SU-DHL-6 (cell line): ENCODE measurements around the gene COMT.

Experiments
- H2AFZ ChIP-seq: fragments of 200-600 bp; sonication (generic); 2 replicates; pipeline ENCODE4 v1.6.1; 2014; ENCODE audit warnings: low read depth, mild to moderate bottlenecking, moderate library complexity, mixed read lengths, antibody characterized with exemption, low read length; ENCODE audit not compliant: severe bottlenecking
- H3F3A ChIP-seq: fragments of 200-600 bp; shearing (Covaris generic); 2 replicates; pipeline ENCODE4 v1.6.0; 2016; ENCODE audit warnings: antibody characterized with exemption, mild to moderate bottlenecking; ENCODE audit not compliant: insufficient read depth
- H3K27ac ChIP-seq: fragments of 200-600 bp; sonication (generic); 2 replicates; pipeline ENCODE4 v1.5.1; 2016; ENCODE audit warnings: low read depth, mild to moderate bottlenecking, low read length, moderate library complexity, mixed read lengths
- H3K27me3 ChIP-seq: fragments of 200-600 bp; sonication (generic), shearing (Covaris generic); 2 replicates; pipeline ENCODE4 v1.6.0; 2014; ENCODE audit warnings: mild to moderate bottlenecking, low read length
- H3K36me3 ChIP-seq: fragments of 200-600 bp; sonication (generic); 2 replicates; pipeline ENCODE4 v1.6.1; 2014; ENCODE audit warnings: mild to moderate bottlenecking, low read length, mixed read lengths
- H3K4me2 ChIP-seq: fragments of 300-600, 200-600 bp; shearing (Covaris generic), sonication (generic); 2 replicates; pipeline ENCODE4 v1.6.0; 2014; ENCODE audit warnings: low read length, low read depth, mild to moderate bottlenecking; ENCODE audit not compliant: poor library complexity, severe bottlenecking
- H3K4me3 ChIP-seq: fragments of 200-600 bp; sonication (generic); 2 replicates; pipeline ENCODE4 v1.5.1; 2014; ENCODE audit warnings: antibody characterized with exemption, low read length, mild to moderate bottlenecking, mixed read lengths; ENCODE audit not compliant: insufficient read depth, poor library complexity, severe bottlenecking
- H3K79me2 ChIP-seq: fragments of 200-600 bp; sonication (generic); 2 replicates; pipeline ENCODE4 v1.6.1; 2014; ENCODE audit warnings: mild to moderate bottlenecking, low read length, moderate library complexity; ENCODE audit not compliant: insufficient read depth
- H3K9ac ChIP-seq: fragments of 200-600 bp; sonication (generic); 2 replicates; pipeline ENCODE4 v1.7.0; 2014; ENCODE audit warnings: mild to moderate bottlenecking, low read length
- H3K9me2 ChIP-seq: fragments of 200-600 bp; sonication (generic); replicated peaks from 2 replicates; pipeline ENCODE4 v1.6.1; 2014; ENCODE audit warnings: low read length; ENCODE audit not compliant: insufficient read depth
- H3K9me3 ChIP-seq: fragments of 200-600 bp; sonication (generic); 2 replicates; pipeline ENCODE4 v1.6.1; 2014; ENCODE audit warnings: low read length, mixed read lengths; ENCODE audit not compliant: insufficient read depth
- H4K20me1 ChIP-seq: fragments of 200-600 bp; sonication (generic); 2 replicates; pipeline ENCODE4 v1.6.1; 2014; ENCODE audit warnings: low read depth, mild to moderate bottlenecking, antibody characterized with exemption, low read length, moderate library complexity, mixed read lengths
- CTCF ChIP-seq: fragments of 200-600 bp; sonication (generic); IDR thresholded peaks from one replicate; pipeline ENCODE4 v1.5.1; 2017; ENCODE audit warnings: antibody characterized with exemption, mild to moderate bottlenecking, low read length, moderate library complexity; ENCODE audit not compliant: insufficient read depth, poor library complexity, severe bottlenecking
- EZH2phosphoT487 ChIP-seq: fragments of 200-600 bp; sonication (generic), shearing (Covaris generic); conservative IDR thresholded peaks from 2 replicates; pipeline ENCODE4 v1.6.1; 2018; ENCODE audit warnings: mild to moderate bottlenecking, antibody characterized with exemption, low read length, moderate library complexity, mixed read lengths

The COMT gene

GRCh38 chr22:19915287-19915954, 26.2 kb upstream of the COMT start:
- Histone ChIP-seq H3F3A (no peaks in the 10 kb centered on the region), H3K79me2 (no peaks in the 10 kb centered on the region), H3K9me2 (no peaks in the 10 kb centered on the region), H2AFZ (no peak overlapping the region), H3K27me3 (no peaks in the 10 kb centered on the region), H3K27ac (no peak overlapping the region), H3K4me2 (no peak overlapping the region), H3K4me3 (no peak overlapping the region), H3K36me3 (no peaks in the 10 kb centered on the region), H3K9ac (no peak overlapping the region), H4K20me1 (no peaks in the 10 kb centered on the region), H3K9me3 (no peaks in the 10 kb centered on the region)
- TF ChIP-seq CTCF (no peak), EZH2phosphoT487 (no peak)

GRCh38 chr22:19916006-19916405, 25.6 kb upstream of the COMT start:
- no peak overlapping the region for H3K4me2 ChIP-seq
- H3K27ac ChIP-seq, result no peak overlapping the region
- no peaks in the 10 kb centered on the region for H3K9me3 ChIP-seq
- no peaks in the 10 kb centered on the region for H3K79me2 ChIP-seq
- H3K4me3 ChIP-seq, result no peak overlapping the region
- no peaks in the 10 kb centered on the region for H3K27me3 ChIP-seq
- H3K36me3 ChIP-seq, result no peaks in the 10 kb centered on the region
- H3F3A ChIP-seq, result no peaks in the 10 kb centered on the region
- H4K20me1 ChIP-seq, result no peaks in the 10 kb centered on the region
- no peak for TF ChIP-seq CTCF
- no peak for TF ChIP-seq EZH2phosphoT487
- no peak overlapping the region for H3K9ac ChIP-seq
- no peaks in the 10 kb centered on the region for H3K9me2 ChIP-seq
- no peak overlapping the region for H2AFZ ChIP-seq

GRCh38 chr22:19916941-19917340, 24.6 kb upstream of the COMT start:
- Histone ChIP-seq H3K27ac (no peak overlapping the region), H3K36me3 (no peaks in the 10 kb centered on the region), H3K4me3 (no peak overlapping the region), H3K4me2 (no peak overlapping the region), H3F3A (no peaks in the 10 kb centered on the region), H3K9me3 (no peaks in the 10 kb centered on the region), H3K79me2 (no peaks in the 10 kb centered on the region), H3K9ac (no peak overlapping the region), H3K27me3 (no peaks in the 10 kb centered on the region), H2AFZ (no peak overlapping the region), H3K9me2 (no peaks in the 10 kb centered on the region), H4K20me1 (no peaks in the 10 kb centered on the region)
- no peak for TF ChIP-seq CTCF
- TF ChIP-seq EZH2phosphoT487, result no peak
